Lung (tissue), 12 donors: ENCODE data around the gene PSENEN. TPM values are rescaled to one million over a fixed set of nuclear protein-coding genes. Genes with fewer than 3 reads are reported as not detected.

ENCODE experiments used
- ATAC-seq: fragments of 200-7000 bp; cut with Tn5 transposase; one replicate; pipeline ENCODE4 v1.9.1; 2020; ENCODE audit warnings: moderate number of reproducible peaks; ENCODE audit not compliant: insufficient read depth, low FRiP score
- DNase-seq, 3 donors: peaks; one replicate each; pipeline ENCODE4 v3.0.0-alpha.2; 2013 to 2017
- H3K27ac ChIP-seq, 2 donors: one replicate each; pipeline ENCODE4 v1.5.1; 2013; ENCODE audit warnings: mild to moderate bottlenecking in 2 of 2, moderate library complexity in 2 of 2, control low read depth in 1 of 2, inconsistent platforms in 1 of 2, low read depth in 1 of 2, low read length in 1 of 2
- H3K27me3 ChIP-seq, 3 donors: one replicate each; pipeline ENCODE4 v1.5.1; 2013; ENCODE audit warnings: low read length in 2 of 3; ENCODE audit not compliant: control insufficient read depth in 3 of 3, insufficient read depth in 3 of 3
- H3K36me3 ChIP-seq, 4 donors: one replicate each; pipeline ENCODE4 v1.5.1; 2013; ENCODE audit warnings: low read length in 4 of 4, mild to moderate bottlenecking in 1 of 4, moderate library complexity in 1 of 4; ENCODE audit not compliant: control insufficient read depth in 4 of 4, insufficient read depth in 4 of 4
- H3K4me1 ChIP-seq, 5 donors: one replicate each; pipeline ENCODE4 v1.5.1; 2013; ENCODE audit warnings: low read length in 5 of 5, mild to moderate bottlenecking in 2 of 5, moderate library complexity in 1 of 5; ENCODE audit not compliant: control insufficient read depth in 5 of 5, insufficient read depth in 5 of 5
- H3K4me3 ChIP-seq: one replicate; pipeline ENCODE4 v1.5.1; 2013; ENCODE audit warnings: mild to moderate bottlenecking, control low read depth, moderate library complexity
- H3K9ac ChIP-seq, 2 donors: one replicate each; pipeline ENCODE4 v1.5.1; 2013; ENCODE audit warnings: low read length in 2 of 2, control low read depth in 1 of 2; ENCODE audit not compliant: insufficient read depth in 1 of 2
- H3K9me3 ChIP-seq, 4 donors: one replicate each; pipeline ENCODE4 v1.5.1; 2013; ENCODE audit warnings: low read length in 3 of 4, mild to moderate bottlenecking in 1 of 4, moderate library complexity in 1 of 4; ENCODE audit not compliant: control insufficient read depth in 4 of 4, insufficient read depth in 3 of 4
- CTCF ChIP-seq: IDR thresholded peaks from 2 replicates; pipeline ENCODE4 v1.5.1; 2012; ENCODE audit warnings: mild to moderate bottlenecking; ENCODE audit errors: control extremely low read depth, extremely low read depth
- WGBS, 2 donors: extraction: QIAGEN DNeasy Blood & Tissue Kit; methylation state at CpG; one replicate each; pipeline ENCODE4 v1.1.7; 2013; 5-methylcytosine and 5-hydroxymethylcytosine counted together
- polyA plus RNA-seq, 2 donors: library from polyadenylated mRNA; stranded (reverse); fragments of 200-250 nt; gene quantifications; one replicate each; pipeline ENCODE4 v1.2.1, GENCODE V29; 2013
- total RNA-seq, 2 donors: library from RNA; depleted of rRNA in 1 of 2; stranded (reverse); fragments of >200 nt in 1 of 2; gene quantifications; one replicate each; pipeline ENCODE4 v1.2.1, GENCODE V29; 2014 to 2021
- donor health status: control.
- donor health status: control.
- donor health status: Bipolar disorder and iron deficiency.
- donor health status: healthy.
- donor health status: DM: yes; HTN: yes; CAD: no.

The PSENEN gene
- total and polyA plus RNA-seq, 4 donors: 36.8 to 196 (median 107) TPM

GRCh38 chr19:35764432-35765315, 19.2 kb downstream of the PSENEN start:
- Histone ChIP-seq H3K4me1 (no peaks in the 10 kb centered on the region), H3K9ac (no peak overlapping the region), H3K27me3 (no peaks in the 10 kb centered on the region), H3K9me3 (peaks cover 0 to 2% (median 0%) of the 10 kb centered on the region in 4 donors), H3K27ac (no peak overlapping the region), H3K36me3 (peaks cover 0 to 28% (median 13%) of the 10 kb centered on the region in 4 donors), H3K4me3 (no peak overlapping the region)
- DNase-seq: no peak
- ATAC-seq: no peak
- 91 to 93% methylated on average over 17 of the region's 17 CpGs for WGBS, 2 donors
- no peak for TF ChIP-seq CTCF

GRCh38 chr19:35766571-35767104, 21.2 kb downstream of the PSENEN start:
- Histone ChIP-seq H3K27ac (no peak overlapping the region), H3K4me1 (no peaks in the 10 kb centered on the region), H3K9ac (no peak overlapping the region), H3K36me3 (peaks cover 0 to 28% (median 9%) of the 10 kb centered on the region in 4 donors), H3K9me3 (no peaks in the 10 kb centered on the region), H3K4me3 (no peak overlapping the region), H3K27me3 (no peaks in the 10 kb centered on the region)
- ATAC-seq (no peak), DNase-seq (no peak)
- WGBS, 2 donors: 88 to 90% methylated on average over 9 to 11 of the region's 11 CpGs
- TF ChIP-seq CTCF: no peak

- no peak overlapping the region for H3K27ac ChIP-seq
These were observed 22.0 kb downstream of the PSENEN start for GRCh38 chr19:35767288-35768081.

More at GRCh38 chr19:35767288-35768081, 22.0 kb downstream of the PSENEN start:
- no peaks in the 10 kb centered on the region for H3K27me3 ChIP-seq
- peaks cover 0 to 22% (median 5%) of the 10 kb centered on the region in 4 donors for H3K36me3 ChIP-seq
- H3K9me3 ChIP-seq: no peaks in the 10 kb centered on the region
- 82 to 86% methylated on average over 33 to 34 of the region's 34 CpGs for WGBS, 2 donors
- no peak for ATAC-seq
- no peak overlapping the region for H3K4me3 ChIP-seq
- TF ChIP-seq CTCF: no peak
- peak; percentile 23 to 78 (median 59) for DNase-seq
- H3K4me1 ChIP-seq: no peaks in the 10 kb centered on the region
- H3K9ac ChIP-seq: no peak overlapping the region
